Smooth muscle cell (in vitro differentiated cells): ENCODE results near the gene ZNF263. TPM values are rescaled to one million over a fixed set of nuclear protein-coding genes. Genes with fewer than 3 reads are reported as not detected.

Experiments used
- DNase-seq: peaks from one replicate; lab custom pipeline; 2025; ENCODE audit not compliant: unreplicated experiment; lab: John Stamatoyannopoulos, UW
- H2AFZ ChIP-seq: fragments of 200-600 bp; sonication (generic); 2 replicates; pipeline ENCODE4 v1.6.0; 2016; ENCODE audit warnings: antibody characterized with exemption, low read depth, mild to moderate bottlenecking
- H3F3A ChIP-seq: fragments of 200-600 bp; sonication (generic); 2 replicates; pipeline ENCODE4 v1.6.0; 2017; ENCODE audit warnings: antibody characterized with exemption, low read depth
- H3K27ac ChIP-seq: fragments of 200-600 bp; sonication (generic); 2 replicates; pipeline ENCODE4 v1.5.1; 2016; ENCODE audit warnings: low read depth, mild to moderate bottlenecking
- H3K27me3 ChIP-seq: fragments of 200-600 bp; sonication (generic); 2 replicates; pipeline ENCODE4 v1.6.1; 2016; ENCODE audit warnings: low read depth, mild to moderate bottlenecking
- H3K36me3 ChIP-seq: fragments of 200-600 bp; sonication (generic); 2 replicates; pipeline ENCODE4 v1.5.1; 2016; ENCODE audit warnings: low read depth
- H3K4me1 ChIP-seq: fragments of 200-600 bp; sonication (generic); 2 replicates; pipeline ENCODE4 v1.5.1; 2016; ENCODE audit warnings: low read depth
- H3K4me2 ChIP-seq: fragments of 200-600 bp; sonication (generic); 2 replicates; pipeline ENCODE4 v1.6.0; 2016; ENCODE audit warnings: mild to moderate bottlenecking
- H3K4me3 ChIP-seq: fragments of 200-600 bp; sonication (generic); 2 replicates; pipeline ENCODE4 v1.5.1; 2016; ENCODE audit warnings: mild to moderate bottlenecking
- H3K79me2 ChIP-seq: fragments of 200-600 bp; sonication (generic); 2 replicates; pipeline ENCODE4 v1.6.0; 2016; ENCODE audit warnings: low read depth, mild to moderate bottlenecking
- H3K9ac ChIP-seq: fragments of 200-600 bp; sonication (generic); 2 replicates; pipeline ENCODE4 v1.6.0; 2016; ENCODE audit warnings: low read depth
- H3K9me3 ChIP-seq: fragments of 200-600 bp; sonication (generic); replicated peaks from 2 replicates; pipeline ENCODE4 v1.5.1; 2016; ENCODE audit warnings: low read depth
- H4K20me1 ChIP-seq: fragments of 200-600 bp; sonication (generic); 2 replicates; pipeline ENCODE4 v1.6.0; 2016; ENCODE audit warnings: low read depth
- WGBS: methylation state at CpG from one replicate; pipeline ENCODE4 v1.1.7; 2016; ENCODE audit warnings: low lambda C conversion rate; 5-methylcytosine and 5-hydroxymethylcytosine counted together
- polyA plus RNA-seq: library from polyadenylated mRNA; unstranded; fragments of >200 nt; fragmentation: Nextera tagmentation; extraction: Ambion mirVana; gene quantifications from 2 replicates; pipeline ENCODE4 v1.2.1, GENCODE V29; 2016
- total RNA-seq: library from RNA; depleted of rRNA; stranded (reverse); fragments of >200 nt; gene quantifications from 2 replicates; pipeline ENCODE4 v1.2.3, GENCODE V29; 2014
- TF ChIP-seq, protein P1 (sequence below): fragments of 200-600 bp; sonication (generic); IDR thresholded peaks from 2 replicates; pipeline ENCODE4 v1.5.1; 2017; ENCODE audit warnings: borderline replicate concordance, mild to moderate bottlenecking, antibody characterized with exemption; ENCODE audit not compliant: insufficient read depth, poor library complexity, severe bottlenecking

Gene ZNF263
- total and polyA plus RNA-seq, 2 experiments from 2014 or later = 17.6 to 29.0 TPM

GRCh38 chr16:3328104-3328503, 44.8 kb downstream of the ZNF263 start:
- Histone ChIP-seq H3K27me3 (no peaks in the 10 kb centered on the region), H2AFZ (no peak overlapping the region), H3K4me1 (no peaks in the 10 kb centered on the region), H3K4me2 (no peak overlapping the region), H3K9me3 (no peaks in the 10 kb centered on the region), H3K9ac (no peak overlapping the region), H3F3A (no peaks in the 10 kb centered on the region), H3K27ac (no peak overlapping the region), H4K20me1 (no peaks in the 10 kb centered on the region), H3K79me2 (no peaks in the 10 kb centered on the region), H3K4me3 (no peak overlapping the region), H3K36me3 (no peaks in the 10 kb centered on the region)
- no peak for DNase-seq
- 40% methylated on average over 3 of the region's 3 CpGs for WGBS
- TF ChIP-seq, protein P1, sequence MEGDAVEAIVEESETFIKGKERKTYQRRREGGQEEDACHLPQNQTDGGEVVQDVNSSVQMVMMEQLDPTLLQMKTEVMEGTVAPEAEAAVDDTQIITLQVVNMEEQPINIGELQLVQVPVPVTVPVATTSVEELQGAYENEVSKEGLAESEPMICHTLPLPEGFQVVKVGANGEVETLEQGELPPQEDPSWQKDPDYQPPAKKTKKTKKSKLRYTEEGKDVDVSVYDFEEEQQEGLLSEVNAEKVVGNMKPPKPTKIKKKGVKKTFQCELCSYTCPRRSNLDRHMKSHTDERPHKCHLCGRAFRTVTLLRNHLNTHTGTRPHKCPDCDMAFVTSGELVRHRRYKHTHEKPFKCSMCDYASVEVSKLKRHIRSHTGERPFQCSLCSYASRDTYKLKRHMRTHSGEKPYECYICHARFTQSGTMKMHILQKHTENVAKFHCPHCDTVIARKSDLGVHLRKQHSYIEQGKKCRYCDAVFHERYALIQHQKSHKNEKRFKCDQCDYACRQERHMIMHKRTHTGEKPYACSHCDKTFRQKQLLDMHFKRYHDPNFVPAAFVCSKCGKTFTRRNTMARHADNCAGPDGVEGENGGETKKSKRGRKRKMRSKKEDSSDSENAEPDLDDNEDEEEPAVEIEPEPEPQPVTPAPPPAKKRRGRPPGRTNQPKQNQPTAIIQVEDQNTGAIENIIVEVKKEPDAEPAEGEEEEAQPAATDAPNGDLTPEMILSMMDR = no peak

DNA sequence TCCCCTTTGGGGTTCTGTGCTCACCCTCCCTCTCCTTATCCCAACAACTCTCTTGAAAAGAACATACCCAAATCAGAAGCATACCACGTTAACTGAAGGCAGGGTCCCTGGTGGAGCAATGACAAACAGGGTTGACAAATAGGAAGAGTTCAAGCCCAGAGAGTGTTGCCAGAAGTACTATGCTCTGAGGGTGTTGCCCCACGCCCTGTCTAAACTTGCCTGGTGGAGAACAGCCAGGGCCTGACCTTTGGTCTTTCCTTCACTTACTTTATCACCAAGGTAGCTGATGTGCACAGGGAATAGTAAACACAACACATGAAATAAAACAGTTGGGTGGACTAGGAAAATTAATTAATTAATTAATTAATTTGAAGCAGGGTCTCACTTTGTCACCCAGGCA, 45.4 kb downstream of the ZNF263 start:
- TF ChIP-seq, protein P1 = no peak
- WGBS = 65% methylated on average over 2 of the region's 2 CpGs
- Histone ChIP-seq H2AFZ (no peak overlapping the region), H3F3A (no peaks in the 10 kb centered on the region), H4K20me1 (no peaks in the 10 kb centered on the region), H3K4me3 (no peak overlapping the region), H3K9me3 (no peaks in the 10 kb centered on the region), H3K27ac (no peak overlapping the region), H3K4me1 (no peaks in the 10 kb centered on the region), H3K9ac (no peak overlapping the region), H3K4me2 (no peak overlapping the region), H3K79me2 (no peaks in the 10 kb centered on the region), H3K36me3 (no peaks in the 10 kb centered on the region), H3K27me3 (no peaks in the 10 kb centered on the region)
- no peak for DNase-seq

Other genes with a start within 250 kb of the ZNF263 start
- 0.49 and 1.5 TPM in 2 replicates for gene BICDL2, start 246.5 kb upstream of the ZNF263 start, total RNA-seq
- gene BICDL2, start 246.5 kb upstream of the ZNF263 start, polyA plus RNA-seq = 0.86 and 7.9 TPM in 2 replicates
- 0.36 and 0.90 TPM in 2 replicates for gene MMP25, start 236.9 kb upstream of the ZNF263 start, total RNA-seq
- gene MMP25, start 236.9 kb upstream of the ZNF263 start, polyA plus RNA-seq = 1.3 and 3.5 TPM in 2 replicates
- 25.1 and 26.3 TPM in 2 replicates for gene IL32, start 217.9 kb upstream of the ZNF263 start, total RNA-seq
- gene IL32, start 217.9 kb upstream of the ZNF263 start, polyA plus RNA-seq = 27.7 and 35.0 TPM in 2 replicates
- not detected in 2 replicates for gene ZSCAN10, start 184.2 kb upstream of the ZNF263 start, total RNA-seq
- gene ZSCAN10, start 184.2 kb upstream of the ZNF263 start, polyA plus RNA-seq = 0.30 TPM in 1 of 2 replicates, not detected in the other
- 7.2 and 7.9 TPM in 2 replicates for gene ZNF205, start 170.9 kb upstream of the ZNF263 start, total RNA-seq
- 11.9 and 12.8 TPM in 2 replicates for gene ZNF205, start 170.9 kb upstream of the ZNF263 start, polyA plus RNA-seq
- gene ZNF213, start 148.5 kb upstream of the ZNF263 start, total RNA-seq = 4.4 and 9.2 TPM in 2 replicates
- gene ZNF213, start 148.5 kb upstream of the ZNF263 start, polyA plus RNA-seq = 8.3 and 9.6 TPM in 2 replicates
- gene OR1F1, start 95.3 kb upstream of the ZNF263 start, total RNA-seq = not detected in 2 replicates
- not detected in 2 replicates for gene OR1F1, start 95.3 kb upstream of the ZNF263 start, polyA plus RNA-seq
- gene ZNF200, start 48.3 kb upstream of the ZNF263 start, total RNA-seq = 7.7 and 8.7 TPM in 2 replicates
- gene ZNF200, start 48.3 kb upstream of the ZNF263 start, polyA plus RNA-seq = 6.1 and 7.0 TPM in 2 replicates
- 0.72 TPM in 1 of 2 replicates, not detected in the other for gene MEFV, start 26.9 kb upstream of the ZNF263 start, total RNA-seq
- gene MEFV, start 26.9 kb upstream of the ZNF263 start, polyA plus RNA-seq = not detected in 2 replicates
- 5.0 and 7.4 TPM in 2 replicates for gene TIGD7, start 21.9 kb downstream of the ZNF263 start, total RNA-seq
- gene TIGD7, start 21.9 kb downstream of the ZNF263 start, polyA plus RNA-seq = 1.7 and 3.6 TPM in 2 replicates
- 18.6 and 24.8 TPM in 2 replicates for gene ZNF75A, start 22.0 kb downstream of the ZNF263 start, total RNA-seq
- 13.5 and 13.7 TPM in 2 replicates for gene ZNF75A, start 22.0 kb downstream of the ZNF263 start, polyA plus RNA-seq
- 0.36 TPM in 1 of 2 replicates, not detected in the other for gene OR2C1, start 72.4 kb downstream of the ZNF263 start, total RNA-seq
- not detected in 2 replicates for gene OR2C1, start 72.4 kb downstream of the ZNF263 start, polyA plus RNA-seq
- gene ZSCAN32, start 117.5 kb downstream of the ZNF263 start, total RNA-seq = 13.5 and 14.8 TPM in 2 replicates
- gene ZSCAN32, start 117.5 kb downstream of the ZNF263 start, polyA plus RNA-seq = 7.4 and 8.8 TPM in 2 replicates
- 8.0 and 10.4 TPM in 2 replicates for gene ZNF174, start 117.7 kb downstream of the ZNF263 start, total RNA-seq
- gene ZNF174, start 117.7 kb downstream of the ZNF263 start, polyA plus RNA-seq = 6.8 and 8.3 TPM in 2 replicates
- gene ZNF597, start 160.0 kb downstream of the ZNF263 start, total RNA-seq = 12.5 and 16.2 TPM in 2 replicates
- 5.7 and 6.7 TPM in 2 replicates for gene ZNF597, start 160.0 kb downstream of the ZNF263 start, polyA plus RNA-seq
- gene NAA60, start 160.2 kb downstream of the ZNF263 start, total RNA-seq = 23.6 and 42.6 TPM in 2 replicates
- 54.1 and 59.2 TPM in 2 replicates for gene NAA60, start 160.2 kb downstream of the ZNF263 start, polyA plus RNA-seq
- not detected in 2 replicates for gene C16orf90, start 212.0 kb downstream of the ZNF263 start, total RNA-seq
- gene C16orf90, start 212.0 kb downstream of the ZNF263 start, polyA plus RNA-seq = not detected in 2 replicates
- 16.5 and 20.5 TPM in 2 replicates for gene CLUAP1, start 217.5 kb downstream of the ZNF263 start, total RNA-seq
- gene CLUAP1, start 217.5 kb downstream of the ZNF263 start, polyA plus RNA-seq = 18.7 and 18.9 TPM in 2 replicates